SK-N-SH treated with all-trans-retinoic acid at 6 μM for 48 hours (cell line): ENCODE data around the gene CDC42EP5.

ENCODE experiments used
- ATAC-seq: fragments of 200-7000 bp; cut with Tn5 transposase; 3 replicates; pipeline ENCODE4 v1.9.1; 2020; ENCODE audit warnings: mild to moderate bottlenecking, moderate library complexity
- ARNTL ChIP-seq: fragments of 450-650 bp; formaldehyde crosslinking; IDR thresholded peaks from 2 replicates; pipeline ENCODE4 v1.5.0; 2020; ENCODE audit warnings: low read depth, mild to moderate bottlenecking, moderate library complexity, borderline replicate concordance
- BACH2 ChIP-seq: fragments of 250-450 bp; sonication (Bioruptor Pico); IDR thresholded peaks from 2 replicates; pipeline ENCODE4 v1.9.0; 2021; ENCODE audit warnings: mild to moderate bottlenecking, borderline replicate concordance
- CSDC2 ChIP-seq: fragments of 250-450 bp; sonication (Bioruptor Pico); IDR thresholded peaks from 2 replicates; pipeline ENCODE4 v1.5.0; 2020; ENCODE audit warnings: mild to moderate bottlenecking, moderate library complexity
- ESRRG ChIP-seq: fragments of 250-450 bp; sonication (Bioruptor Pico); IDR thresholded peaks from 2 replicates; pipeline ENCODE4 v1.6.1; 2021; ENCODE audit warnings: mild to moderate bottlenecking
- GLIS3 ChIP-seq: fragments of 250-450 bp; sonication (Bioruptor Pico); IDR thresholded peaks from 2 replicates; pipeline ENCODE4 v1.5.0; 2020; ENCODE audit warnings: mild to moderate bottlenecking, moderate library complexity
- OSR1 ChIP-seq: fragments of 250-450 bp; sonication (Bioruptor Pico); IDR thresholded peaks from 2 replicates; pipeline ENCODE4 v1.8.0; 2022; ENCODE audit warnings: moderate library complexity, mild to moderate bottlenecking, inconsistent platforms
- PPARA ChIP-seq: fragments of 250-450 bp; sonication (Bioruptor Pico); IDR thresholded peaks from 2 replicates; pipeline ENCODE4 v1.5.0; 2020; ENCODE audit warnings: mild to moderate bottlenecking, borderline replicate concordance
- RARB ChIP-seq: fragments of 250-450 bp; sonication (Bioruptor Pico); IDR thresholded peaks from 2 replicates; pipeline ENCODE4 v1.8.0; 2021; ENCODE audit warnings: mild to moderate bottlenecking, moderate library complexity
- SNAI2 ChIP-seq: fragments of 250-450 bp; sonication (Bioruptor Pico); IDR thresholded peaks from 2 replicates; pipeline ENCODE4 v1.5.0; 2020; ENCODE audit warnings: mild to moderate bottlenecking, moderate library complexity
- TCF4 ChIP-seq: fragments of 250-450 bp; sonication (Bioruptor Pico); IDR thresholded peaks from 2 replicates; pipeline ENCODE4 v1.8.0; 2021; ENCODE audit warnings: mild to moderate bottlenecking, moderate library complexity, borderline replicate concordance
- ZC3H10 ChIP-seq: fragments of 250-450 bp; sonication (Bioruptor Pico); IDR thresholded peaks from 2 replicates; pipeline ENCODE4 v1.5.1; 2021; ENCODE audit warnings: mild to moderate bottlenecking, moderate library complexity
- ZFP3 ChIP-seq: fragments of 250-450 bp; sonication (Bioruptor Pico); IDR thresholded peaks from 2 replicates; pipeline ENCODE4 v1.5.0; 2020; ENCODE audit warnings: mild to moderate bottlenecking, moderate library complexity
- ZFP30 ChIP-seq: fragments of 450-650 bp; formaldehyde crosslinking; IDR thresholded peaks from 2 replicates; pipeline ENCODE4 v1.5.0; 2022; ENCODE audit warnings: mild to moderate bottlenecking, moderate library complexity
- ZNF565 ChIP-seq: fragments of 450-650 bp; formaldehyde crosslinking; conservative IDR thresholded peaks from 2 replicates; pipeline ENCODE4 v1.5.0; 2020; ENCODE audit warnings: low read depth, mild to moderate bottlenecking, moderate library complexity
- ZNF8 ChIP-seq: fragments of 450-650 bp; formaldehyde crosslinking; IDR thresholded peaks from 2 replicates; pipeline ENCODE4 v1.5.0; 2020; ENCODE audit warnings: mild to moderate bottlenecking, moderate library complexity
- TF ChIP-seq, protein P1 (sequence below): fragments of 250-450 bp; sonication (Bioruptor Pico); IDR thresholded peaks from 2 replicates; pipeline ENCODE4 v1.5.0; 2020; ENCODE audit warnings: mild to moderate bottlenecking, moderate library complexity
- TF ChIP-seq, protein P2 (sequence below): fragments of 250-450 bp; sonication (Bioruptor Pico); IDR thresholded peaks from 2 replicates; pipeline ENCODE4 v1.8.0; 2021; ENCODE audit warnings: low read depth, mild to moderate bottlenecking, moderate library complexity, borderline replicate concordance
- TF ChIP-seq, protein P3 (sequence below): fragments of 250-450 bp; sonication (Bioruptor Pico); IDR thresholded peaks from 2 replicates; pipeline ENCODE4 v1.8.0; 2020; ENCODE audit warnings: mild to moderate bottlenecking, moderate library complexity, borderline replicate concordance
- TF ChIP-seq, protein P4 (sequence below): fragments of 250-450 bp; sonication (Bioruptor Pico); IDR thresholded peaks from 2 replicates; pipeline ENCODE4 v1.5.1; 2021; ENCODE audit warnings: mild to moderate bottlenecking, moderate library complexity

CDC42EP5 gene

DNA sequence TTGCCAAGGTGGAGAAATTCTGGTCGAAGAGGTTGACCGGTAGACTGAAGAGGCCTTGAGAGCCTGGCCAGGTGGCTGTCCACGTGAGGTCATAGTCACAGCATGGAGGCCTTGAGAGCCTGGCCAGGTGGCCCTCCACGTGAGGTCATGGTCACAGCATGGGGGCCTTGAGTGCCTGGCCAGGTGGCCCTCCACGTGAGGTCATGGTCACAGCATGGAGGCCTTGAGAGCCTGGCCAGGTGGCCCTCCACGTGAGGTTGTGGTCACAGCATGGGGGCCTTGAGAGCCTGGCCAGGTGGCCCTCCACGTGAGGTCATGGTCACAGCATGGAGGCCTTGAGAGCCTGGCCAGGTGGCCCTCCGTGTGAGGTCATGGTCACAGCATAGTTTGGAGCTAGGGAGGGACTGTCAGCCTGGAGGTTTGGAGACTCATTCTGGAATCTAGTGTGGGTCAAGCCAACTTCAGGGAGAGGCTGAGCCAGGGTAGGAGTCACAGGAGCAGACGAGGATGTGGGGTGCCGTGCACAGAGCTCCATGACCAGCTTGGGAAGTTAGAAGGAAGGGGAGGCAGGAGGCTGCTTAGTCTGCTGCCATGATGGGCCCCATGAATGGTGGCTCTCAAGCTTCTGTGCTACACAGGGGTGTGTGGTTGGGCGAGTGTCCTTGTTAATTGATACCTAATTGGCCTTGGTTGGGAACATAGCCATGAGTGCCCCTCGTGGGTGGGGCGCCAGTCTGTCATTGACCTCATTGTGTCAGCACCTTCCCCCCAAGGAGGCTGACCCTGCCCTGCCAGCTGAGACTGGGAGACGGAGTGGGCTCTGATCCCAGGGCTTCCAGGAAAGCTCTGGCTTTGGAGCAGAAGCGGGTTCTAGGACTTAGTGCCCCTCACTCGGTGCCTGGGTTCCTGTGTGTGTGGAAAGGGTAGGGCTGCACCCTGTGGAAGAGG is 13.5 kb downstream of the CDC42EP5 start:
- no peak for TF ChIP-seq ZC3H10
- TF ChIP-seq, protein P1, sequence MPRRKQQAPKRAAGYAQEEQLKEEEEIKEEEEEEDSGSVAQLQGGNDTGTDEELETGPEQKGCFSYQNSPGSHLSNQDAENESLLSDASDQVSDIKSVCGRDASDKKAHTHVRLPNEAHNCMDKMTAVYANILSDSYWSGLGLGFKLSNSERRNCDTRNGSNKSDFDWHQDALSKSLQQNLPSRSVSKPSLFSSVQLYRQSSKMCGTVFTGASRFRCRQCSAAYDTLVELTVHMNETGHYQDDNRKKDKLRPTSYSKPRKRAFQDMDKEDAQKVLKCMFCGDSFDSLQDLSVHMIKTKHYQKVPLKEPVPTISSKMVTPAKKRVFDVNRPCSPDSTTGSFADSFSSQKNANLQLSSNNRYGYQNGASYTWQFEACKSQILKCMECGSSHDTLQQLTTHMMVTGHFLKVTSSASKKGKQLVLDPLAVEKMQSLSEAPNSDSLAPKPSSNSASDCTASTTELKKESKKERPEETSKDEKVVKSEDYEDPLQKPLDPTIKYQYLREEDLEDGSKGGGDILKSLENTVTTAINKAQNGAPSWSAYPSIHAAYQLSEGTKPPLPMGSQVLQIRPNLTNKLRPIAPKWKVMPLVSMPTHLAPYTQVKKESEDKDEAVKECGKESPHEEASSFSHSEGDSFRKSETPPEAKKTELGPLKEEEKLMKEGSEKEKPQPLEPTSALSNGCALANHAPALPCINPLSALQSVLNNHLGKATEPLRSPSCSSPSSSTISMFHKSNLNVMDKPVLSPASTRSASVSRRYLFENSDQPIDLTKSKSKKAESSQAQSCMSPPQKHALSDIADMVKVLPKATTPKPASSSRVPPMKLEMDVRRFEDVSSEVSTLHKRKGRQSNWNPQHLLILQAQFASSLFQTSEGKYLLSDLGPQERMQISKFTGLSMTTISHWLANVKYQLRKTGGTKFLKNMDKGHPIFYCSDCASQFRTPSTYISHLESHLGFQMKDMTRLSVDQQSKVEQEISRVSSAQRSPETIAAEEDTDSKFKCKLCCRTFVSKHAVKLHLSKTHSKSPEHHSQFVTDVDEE: no peak
- TF ChIP-seq SNAI2 (CRISPR knock-in tag): no peak
- no peak for TF ChIP-seq TCF4
- TF ChIP-seq PPARA (CRISPR knock-in tag): no peak
- TF ChIP-seq, all 23 proteins: peak for 0
- no peak for ATAC-seq

DNA sequence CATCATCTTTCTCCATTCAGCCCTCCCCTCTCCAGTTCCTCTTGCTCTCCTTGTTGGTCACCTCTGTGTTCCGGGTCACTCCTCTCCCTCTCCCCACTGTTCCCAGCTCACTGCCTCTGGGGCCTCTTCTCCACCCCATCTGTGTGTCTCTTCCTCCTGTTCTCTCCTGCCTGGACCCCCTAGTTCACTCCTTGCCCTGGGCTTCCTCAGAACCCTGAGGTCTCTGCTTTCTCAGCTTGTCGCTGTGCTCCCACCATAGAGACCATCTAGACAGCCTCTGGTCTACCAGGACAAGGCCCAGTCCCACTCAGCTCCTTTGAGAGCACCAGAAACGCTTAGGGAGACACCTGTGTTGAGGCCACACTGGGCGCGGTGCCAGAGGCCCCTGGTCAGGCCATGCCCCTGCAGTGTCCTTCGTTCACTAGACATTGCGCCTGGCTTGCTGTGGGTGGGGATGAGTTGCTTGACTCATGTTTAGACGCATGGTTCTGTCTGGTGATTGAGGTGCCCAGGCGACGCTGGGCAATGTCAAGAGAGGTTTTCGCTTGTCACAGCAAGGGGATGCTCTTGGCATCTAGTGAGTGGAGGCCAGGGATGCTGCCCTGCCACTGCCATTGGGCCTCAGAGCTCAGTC is 14.3 kb downstream of the CDC42EP5 start:
- ATAC-seq: no peak
- TF ChIP-seq ZC3H10 (no peak), ZNF8 (no peak), OSR1 (CRISPR knock-in tag) (no peak)
- TF ChIP-seq, all 23 proteins: peak for 0

DNA sequence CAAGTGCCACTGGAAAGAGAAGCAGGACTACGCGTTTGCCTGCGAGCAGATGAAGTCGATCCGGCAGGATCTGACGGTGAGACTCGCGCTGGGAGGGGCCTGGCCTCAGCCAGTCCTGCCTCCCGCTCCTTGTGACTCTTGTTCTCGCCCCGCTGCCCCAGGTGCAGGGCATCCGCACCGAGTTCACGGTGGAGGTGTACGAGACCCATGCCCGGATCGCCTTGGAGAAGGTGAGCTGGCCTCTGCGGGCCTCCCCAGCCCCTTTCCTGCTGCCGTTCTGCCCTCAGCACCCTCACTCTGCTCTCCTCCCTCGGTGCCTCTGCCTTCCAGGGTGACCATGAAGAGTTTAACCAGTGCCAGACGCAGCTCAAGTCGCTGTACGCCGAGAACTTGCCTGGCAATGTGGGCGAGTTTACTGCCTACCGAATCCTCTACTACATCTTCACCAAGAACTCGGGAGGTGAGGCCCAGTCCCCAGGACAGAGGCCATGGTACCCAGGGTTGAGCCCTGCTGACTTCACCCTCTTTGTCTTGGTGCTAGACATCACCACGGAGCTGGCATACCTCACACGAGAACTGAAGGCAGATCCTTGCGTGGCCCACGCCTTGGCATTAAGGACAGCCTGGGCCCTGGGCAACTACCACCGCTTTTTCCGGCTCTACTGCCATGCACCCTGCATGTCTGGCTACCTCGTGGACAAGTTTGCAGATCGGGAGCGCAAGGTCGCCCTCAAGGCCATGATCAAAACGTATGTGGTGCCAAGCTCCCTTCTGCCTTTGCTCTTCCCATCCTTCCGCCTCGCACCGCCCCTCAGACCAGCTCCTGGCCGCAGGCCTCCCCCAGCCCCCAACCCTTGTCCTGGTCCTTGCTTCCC is 15.1 kb downstream of the CDC42EP5 start:
- TF ChIP-seq, protein P2, sequence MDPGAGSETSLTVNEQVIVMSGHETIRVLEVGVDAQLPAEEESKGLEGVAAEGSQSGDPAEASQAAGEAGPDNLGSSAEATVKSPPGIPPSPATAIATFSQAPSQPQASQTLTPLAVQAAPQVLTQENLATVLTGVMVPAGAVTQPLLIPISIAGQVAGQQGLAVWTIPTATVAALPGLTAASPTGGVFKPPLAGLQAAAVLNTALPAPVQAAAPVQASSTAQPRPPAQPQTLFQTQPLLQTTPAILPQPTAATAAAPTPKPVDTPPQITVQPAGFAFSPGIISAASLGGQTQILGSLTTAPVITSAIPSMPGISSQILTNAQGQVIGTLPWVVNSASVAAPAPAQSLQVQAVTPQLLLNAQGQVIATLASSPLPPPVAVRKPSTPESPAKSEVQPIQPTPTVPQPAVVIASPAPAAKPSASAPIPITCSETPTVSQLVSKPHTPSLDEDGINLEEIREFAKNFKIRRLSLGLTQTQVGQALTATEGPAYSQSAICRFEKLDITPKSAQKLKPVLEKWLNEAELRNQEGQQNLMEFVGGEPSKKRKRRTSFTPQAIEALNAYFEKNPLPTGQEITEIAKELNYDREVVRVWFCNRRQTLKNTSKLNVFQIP (CRISPR knock-in tag): no peak
- TF ChIP-seq ARNTL (no peak), ZFP30 (no peak), ESRRG (no peak), TCF4 (no peak), OSR1 (CRISPR knock-in tag) (no peak), RARB (no peak), ZC3H10 (no peak), ZNF8 (no peak), SNAI2 (CRISPR knock-in tag) (no peak), BACH2 (CRISPR knock-in tag) (no peak), CSDC2 (CRISPR knock-in tag) (no peak), PPARA (CRISPR knock-in tag) (no peak), ZFP3 (no peak), ZNF565 (CRISPR knock-in tag) (no peak), GLIS3 (CRISPR knock-in tag) (no peak)
- TF ChIP-seq, protein P3, sequence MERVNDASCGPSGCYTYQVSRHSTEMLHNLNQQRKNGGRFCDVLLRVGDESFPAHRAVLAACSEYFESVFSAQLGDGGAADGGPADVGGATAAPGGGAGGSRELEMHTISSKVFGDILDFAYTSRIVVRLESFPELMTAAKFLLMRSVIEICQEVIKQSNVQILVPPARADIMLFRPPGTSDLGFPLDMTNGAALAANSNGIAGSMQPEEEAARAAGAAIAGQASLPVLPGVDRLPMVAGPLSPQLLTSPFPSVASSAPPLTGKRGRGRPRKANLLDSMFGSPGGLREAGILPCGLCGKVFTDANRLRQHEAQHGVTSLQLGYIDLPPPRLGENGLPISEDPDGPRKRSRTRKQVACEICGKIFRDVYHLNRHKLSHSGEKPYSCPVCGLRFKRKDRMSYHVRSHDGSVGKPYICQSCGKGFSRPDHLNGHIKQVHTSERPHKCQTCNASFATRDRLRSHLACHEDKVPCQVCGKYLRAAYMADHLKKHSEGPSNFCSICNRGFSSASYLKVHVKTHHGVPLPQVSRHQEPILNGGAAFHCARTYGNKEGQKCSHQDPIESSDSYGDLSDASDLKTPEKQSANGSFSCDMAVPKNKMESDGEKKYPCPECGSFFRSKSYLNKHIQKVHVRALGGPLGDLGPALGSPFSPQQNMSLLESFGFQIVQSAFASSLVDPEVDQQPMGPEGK (CRISPR knock-in tag): no peak
- TF ChIP-seq, protein P1: no peak
- TF ChIP-seq, protein P4, sequence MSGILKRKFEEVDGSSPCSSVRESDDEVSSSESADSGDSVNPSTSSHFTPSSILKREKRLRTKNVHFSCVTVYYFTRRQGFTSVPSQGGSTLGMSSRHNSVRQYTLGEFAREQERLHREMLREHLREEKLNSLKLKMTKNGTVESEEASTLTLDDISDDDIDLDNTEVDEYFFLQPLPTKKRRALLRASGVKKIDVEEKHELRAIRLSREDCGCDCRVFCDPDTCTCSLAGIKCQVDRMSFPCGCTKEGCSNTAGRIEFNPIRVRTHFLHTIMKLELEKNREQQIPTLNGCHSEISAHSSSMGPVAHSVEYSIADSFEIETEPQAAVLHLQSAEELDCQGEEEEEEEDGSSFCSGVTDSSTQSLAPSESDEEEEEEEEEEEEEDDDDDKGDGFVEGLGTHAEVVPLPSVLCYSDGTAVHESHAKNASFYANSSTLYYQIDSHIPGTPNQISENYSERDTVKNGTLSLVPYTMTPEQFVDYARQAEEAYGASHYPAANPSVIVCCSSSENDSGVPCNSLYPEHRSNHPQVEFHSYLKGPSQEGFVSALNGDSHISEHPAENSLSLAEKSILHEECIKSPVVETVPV (CRISPR knock-in tag): no peak
- TF ChIP-seq, all 23 proteins: peak for 0

More for the DNA sequence above, 15.1 kb downstream of the CDC42EP5 start:
- no peak for ATAC-seq
